Trophoblast cell (in vitro differentiated cells and primary cell): ENCODE data around the gene TXNRD3.

Experiments
- DNase-seq, 2 donors: peaks; one replicate each; pipeline ENCODE4 v3.0.0-alpha.2; 2016
- H2AFZ ChIP-seq: 2 replicates; pipeline ENCODE4 v1.6.1; 2013; ENCODE audit warnings: low read length, moderate library complexity, mild to moderate bottlenecking; ENCODE audit not compliant: insufficient read depth, poor library complexity
- H2AK5ac ChIP-seq: 2 replicates; pipeline ENCODE4 v1.6.1; 2013; ENCODE audit warnings: mild to moderate bottlenecking, low read length
- H2BK120ac ChIP-seq: 2 replicates; pipeline ENCODE4 v1.6.1; 2013; ENCODE audit warnings: low read length, mild to moderate bottlenecking, moderate library complexity; ENCODE audit not compliant: insufficient read depth, poor library complexity
- H2BK12ac ChIP-seq: 2 replicates; pipeline ENCODE4 v1.6.1; 2013; ENCODE audit warnings: mild to moderate bottlenecking, low read length, moderate library complexity
- H2BK5ac ChIP-seq: 2 replicates; pipeline ENCODE4 v1.6.1; 2013; ENCODE audit warnings: low read length, low read depth, moderate library complexity, mild to moderate bottlenecking; ENCODE audit not compliant: poor library complexity
- H3K14ac ChIP-seq: 2 replicates; pipeline ENCODE4 v1.6.1; 2013; ENCODE audit warnings: mild to moderate bottlenecking, low read length
- H3K18ac ChIP-seq: 2 replicates; pipeline ENCODE4 v1.6.1; 2013; ENCODE audit warnings: mild to moderate bottlenecking, low read length
- H3K23ac ChIP-seq: 2 replicates; pipeline ENCODE4 v1.6.1; 2013; ENCODE audit warnings: low read length
- H3K27ac ChIP-seq: 2 replicates; pipeline ENCODE4 v1.5.1; 2013; ENCODE audit warnings: low read depth, mild to moderate bottlenecking, inconsistent platforms, low read length, moderate library complexity
- H3K27me3 ChIP-seq: 2 replicates; pipeline ENCODE4 v1.6.1; 2013; ENCODE audit warnings: inconsistent platforms, mild to moderate bottlenecking, low read length, moderate library complexity; ENCODE audit not compliant: insufficient read depth
- H3K36me3 ChIP-seq, 2 experiments: 1 replicate in 1 of 2; 2 replicates in 1 of 2; pipeline ENCODE4 v1.6.1; 2013; ENCODE audit warnings: low read length in 2 of 2, mild to moderate bottlenecking in 2 of 2, moderate library complexity in 1 of 2; ENCODE audit not compliant: insufficient read depth in 2 of 2, control insufficient read depth in 1 of 2
- H3K4ac ChIP-seq: 2 replicates; pipeline ENCODE4 v1.6.1; 2013; ENCODE audit warnings: low read depth, mild to moderate bottlenecking, low read length, moderate library complexity
- H3K4me1 ChIP-seq, 2 experiments: 1 replicate in 1 of 2; 2 replicates in 1 of 2; pipeline ENCODE4 v1.6.1; 2013; ENCODE audit warnings: low read length in 2 of 2, mild to moderate bottlenecking in 2 of 2, moderate library complexity in 1 of 2; ENCODE audit not compliant: insufficient read depth in 2 of 2, control insufficient read depth in 1 of 2
- H3K4me2 ChIP-seq: 2 replicates; pipeline ENCODE4 v1.6.1; 2013; ENCODE audit warnings: inconsistent platforms, mild to moderate bottlenecking, low read length, moderate library complexity
- H3K4me3 ChIP-seq: 2 replicates; pipeline ENCODE4 v1.5.1; 2013; ENCODE audit warnings: mild to moderate bottlenecking, low read depth, low read length, inconsistent platforms
- H3K79me1 ChIP-seq: one replicate; pipeline ENCODE4 v1.6.1; 2013; ENCODE audit warnings: low read length
- H3K79me2 ChIP-seq: 2 replicates; pipeline ENCODE4 v1.6.1; 2013; ENCODE audit warnings: low read length, mild to moderate bottlenecking; ENCODE audit not compliant: control insufficient read depth, insufficient read depth, poor library complexity
- H3K9ac ChIP-seq: 2 replicates; pipeline ENCODE4 v1.6.1; 2013; ENCODE audit warnings: mild to moderate bottlenecking, low read length
- H3K9me3 ChIP-seq: 2 replicates; pipeline ENCODE4 v1.6.1; 2013; ENCODE audit warnings: low read depth, mild to moderate bottlenecking, control low read depth, inconsistent platforms, low read length; ENCODE audit not compliant: insufficient read depth
- H4K12ac ChIP-seq: 2 replicates; pipeline ENCODE4 v1.6.1; 2013; ENCODE audit warnings: low read depth, mild to moderate bottlenecking, low read length, moderate library complexity
- H4K8ac ChIP-seq: 2 replicates; pipeline ENCODE4 v1.6.1; 2013; ENCODE audit warnings: low read depth, mild to moderate bottlenecking, low read length, moderate library complexity
- H4K91ac ChIP-seq: one replicate; pipeline ENCODE4 v1.6.1; 2013; ENCODE audit warnings: low read depth, mild to moderate bottlenecking, low read length, moderate library complexity
- WGBS: extraction: QIAGEN DNeasy Blood & Tissue Kit; methylation state at CpG from one replicate; pipeline ENCODE4 v1.1.7; 2013; ENCODE audit warnings: missing lambda C conversion rate; ENCODE audit not compliant: insufficient read length, insufficient coverage; ENCODE audit errors: extremely low coverage; 5-methylcytosine and 5-hydroxymethylcytosine counted together

Gene TXNRD3

DNA sequence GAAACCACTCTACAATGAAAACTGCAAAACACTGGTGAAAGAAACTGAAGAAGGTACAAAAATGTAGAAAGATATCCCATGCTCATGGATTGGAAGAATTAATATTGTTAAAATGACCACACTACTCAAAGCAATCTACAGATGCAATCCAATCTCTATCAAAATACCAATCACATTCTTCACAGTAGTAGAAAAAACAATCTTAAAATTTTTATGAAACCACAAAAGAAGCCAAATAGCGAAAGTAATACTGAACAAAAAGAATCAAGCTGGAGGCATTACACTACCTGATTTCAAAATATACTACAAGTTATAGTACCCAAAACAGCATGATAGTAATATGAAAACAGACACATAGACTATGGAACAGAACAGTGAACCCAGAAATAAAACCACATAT lies 36.9 kb downstream of the TXNRD3 start:
- H4K8ac ChIP-seq, result no peak overlapping the region
- no peaks in the 10 kb centered on the region for H3K36me3 ChIP-seq
- H3K79me2 ChIP-seq, result no peaks in the 10 kb centered on the region
- WGBS, result no CpG with 5 or more reads among the region's 1 CpG
- H4K91ac ChIP-seq, result no peak overlapping the region
- H3K27ac ChIP-seq, result no peak overlapping the region
- no peak overlapping the region for H4K12ac ChIP-seq
- no peak overlapping the region for H3K18ac ChIP-seq
- H2AFZ ChIP-seq, result no peak overlapping the region
- no peak overlapping the region for H3K23ac ChIP-seq
- H3K9me3 ChIP-seq, result no peaks in the 10 kb centered on the region
- no peak overlapping the region for H2BK120ac ChIP-seq
- no peaks in the 10 kb centered on the region for H3K27me3 ChIP-seq
- H2BK5ac ChIP-seq, result no peak overlapping the region
- no peak overlapping the region for H2AK5ac ChIP-seq
- H3K9ac ChIP-seq, result no peak overlapping the region
- peak in 1 of 2 donors; percentile 39 for DNase-seq
- no peak overlapping the region for H2BK12ac ChIP-seq
- H3K4me3 ChIP-seq, result no peak overlapping the region
- H3K4me2 ChIP-seq, result no peak overlapping the region
- H3K4me1 ChIP-seq, result peaks cover 6 to 12% of the 10 kb centered on the region in 2 experiments
- H3K79me1 ChIP-seq, result peaks cover 4% of the 10 kb centered on the region
- H3K14ac ChIP-seq, result no peak overlapping the region
- H3K4ac ChIP-seq, result no peak overlapping the region

DNA sequence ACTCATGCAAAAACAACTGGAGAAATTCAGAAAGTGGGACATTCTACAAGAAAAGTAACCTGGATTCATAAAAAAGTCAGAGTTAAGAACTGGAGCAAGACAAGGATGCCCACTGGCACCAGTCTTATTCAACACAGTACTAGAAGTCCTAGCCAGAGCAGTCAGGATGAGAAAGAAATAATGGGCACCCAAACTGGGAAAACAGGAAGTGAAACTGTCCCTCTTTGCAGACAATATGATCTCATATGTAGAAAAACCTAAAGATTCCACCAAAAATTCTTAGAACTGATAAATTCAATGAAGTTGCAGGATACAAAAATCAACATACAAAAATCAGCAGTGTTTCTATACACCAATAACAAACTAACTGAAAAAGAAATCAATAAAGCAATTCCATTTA lies 37.4 kb downstream of the TXNRD3 start:
- Histone ChIP-seq H4K12ac (no peak overlapping the region), H3K79me1 (peaks cover 2% of the 10 kb centered on the region), H3K27ac (no peak overlapping the region), H3K23ac (no peak overlapping the region), H3K79me2 (no peaks in the 10 kb centered on the region), H3K4me2 (no peak overlapping the region), H3K4ac (no peak overlapping the region), H3K27me3 (no peaks in the 10 kb centered on the region), H4K8ac (no peak overlapping the region), H2BK5ac (no peak overlapping the region), H2BK12ac (no peak overlapping the region), H3K4me3 (no peak overlapping the region), H3K4me1 (peaks cover 4 to 9% of the 10 kb centered on the region in 2 experiments), H3K14ac (no peak overlapping the region), H4K91ac (no peak overlapping the region), H2AFZ (no peak overlapping the region), H3K9ac (no peak overlapping the region), H3K36me3 (no peaks in the 10 kb centered on the region), H3K18ac (no peak overlapping the region), H2AK5ac (no peak overlapping the region), H2BK120ac (no peak overlapping the region), H3K9me3 (no peaks in the 10 kb centered on the region)
- no peak for DNase-seq

DNA sequence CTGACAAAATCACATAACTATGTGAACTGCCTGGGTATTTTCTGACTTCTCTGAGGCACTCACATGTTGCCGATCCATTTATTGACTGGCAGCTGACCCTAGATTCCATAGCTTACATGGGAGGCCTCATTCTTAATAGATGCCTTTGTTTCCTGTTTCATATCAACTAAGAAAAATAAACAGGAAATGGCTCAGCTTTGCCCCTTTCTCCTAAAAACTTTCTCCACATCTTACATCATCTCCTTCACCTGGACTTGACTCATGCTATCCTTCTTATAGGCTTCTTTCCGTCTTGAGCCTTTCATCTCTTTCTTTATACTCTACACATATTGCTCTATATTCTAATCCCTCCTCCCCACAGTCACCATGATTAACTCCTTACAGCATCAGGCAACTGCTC lies 38.0 kb downstream of the TXNRD3 start:
- Histone ChIP-seq H2BK120ac (no peak overlapping the region), H4K8ac (no peak overlapping the region), H2BK5ac (no peak overlapping the region), H4K91ac (no peak overlapping the region), H2AK5ac (no peak overlapping the region), H2AFZ (no peak overlapping the region), H3K79me2 (no peaks in the 10 kb centered on the region), H3K27ac (no peak overlapping the region), H3K9me3 (no peaks in the 10 kb centered on the region), H2BK12ac (no peak overlapping the region), H3K23ac (no peak overlapping the region), H3K27me3 (no peaks in the 10 kb centered on the region), H3K18ac (no peak overlapping the region), H3K79me1 (peaks cover 2% of the 10 kb centered on the region), H3K9ac (no peak overlapping the region), H3K4ac (no peak overlapping the region), H3K4me3 (no peak overlapping the region), H4K12ac (no peak overlapping the region), H3K14ac (no peak overlapping the region), H3K36me3 (no peaks in the 10 kb centered on the region), H3K4me1 (peaks cover 4 to 9% of the 10 kb centered on the region in 2 experiments), H3K4me2 (no peak overlapping the region)
- DNase-seq, result no peak
- no CpG with 5 or more reads among the region's 2 CpGs for WGBS

DNA sequence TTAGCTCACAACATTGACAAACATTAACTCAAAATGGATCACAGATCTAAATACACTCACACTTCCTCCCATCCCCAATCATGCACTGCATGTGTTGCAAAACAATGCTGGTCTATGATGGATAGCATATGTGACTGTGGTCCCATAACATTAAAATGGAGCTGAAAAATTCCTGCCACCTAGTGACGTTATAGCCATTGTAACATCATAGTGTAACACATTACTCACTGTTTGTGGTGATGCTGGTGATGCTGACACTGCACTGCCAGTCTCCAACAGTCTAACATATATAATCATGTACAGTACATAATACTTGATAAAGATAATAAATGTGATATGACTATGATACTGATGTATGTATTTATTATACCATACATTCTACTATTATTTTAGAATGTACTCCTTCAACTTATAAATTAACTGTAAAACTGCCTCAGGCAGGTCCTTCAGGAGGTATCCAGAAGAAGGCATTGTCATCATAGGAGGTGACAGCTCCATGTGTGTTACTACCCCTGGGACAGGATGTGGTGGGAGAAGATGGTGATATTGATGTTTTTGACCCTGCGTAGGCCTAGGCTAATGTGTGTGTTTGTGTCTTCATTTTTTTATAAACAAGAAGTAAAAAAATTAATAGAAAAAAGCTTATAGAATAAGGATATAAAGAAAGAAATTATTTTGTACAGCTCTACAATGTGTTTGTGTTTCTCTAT lies 41.3 kb downstream of the TXNRD3 start:
- Histone ChIP-seq H3K4ac (no peak overlapping the region), H3K18ac (no peak overlapping the region), H4K8ac (no peak overlapping the region), H3K79me1 (no peaks in the 10 kb centered on the region), H2BK120ac (no peak overlapping the region), H2AK5ac (no peak overlapping the region), H3K23ac (no peak overlapping the region), H3K4me2 (no peak overlapping the region), H4K91ac (no peak overlapping the region), H3K27me3 (no peaks in the 10 kb centered on the region), H3K4me1 (peaks cover 0 to 2% of the 10 kb centered on the region in 2 experiments), H3K79me2 (no peaks in the 10 kb centered on the region), H2BK5ac (no peak overlapping the region), H4K12ac (no peak overlapping the region), H3K27ac (no peak overlapping the region), H2BK12ac (no peak overlapping the region), H2AFZ (no peak overlapping the region), H3K36me3 (no peaks in the 10 kb centered on the region), H3K4me3 (no peak overlapping the region), H3K9ac (no peak overlapping the region), H3K14ac (no peak overlapping the region), H3K9me3 (no peaks in the 10 kb centered on the region)
- peak in 1 of 2 donors; percentile 14 for DNase-seq
- no CpG with 5 or more reads among the region's 2 CpGs for WGBS
